Stimulated activated CD4-positive, alpha-beta T cell treated with anti-CD3 and anti-CD28 coated beads, Interleukin-2, amount 100 ng/mL, for 48 hours (primary cell): ENCODE data around the gene CENPC.
A peak's percentile ranks its signal among the peaks of the same experiment; 100 is the strongest.
"Not testable (repeated sequence)": the region's sequence is repeated elsewhere in the genome, so short reads cannot be mapped to it uniquely, and the experiment has no call there.

Experiments used
- DNase-seq, 2 donors: peaks; one replicate each; pipeline ENCODE4 v3.0.0-alpha.2; 2020

CENPC gene

GRCh38 chr4:67545199-67546003 lies at the start of gene CENPC:
CENPC (minus strand) TSS chr4:67545503; CDS start chr4:67545355, 148 bp downstream.
- peak; percentile 87 to 90 for DNase-seq

- no peak for DNase-seq
These were observed 48.5 kb upstream of the CENPC start for GRCh38 chr4:67593741-67594175.

GRCh38 chr4:67587156-67587555 lies 41.9 kb upstream of the CENPC start:
- DNase-seq = no peak

GRCh38 chr4:67584496-67584895 lies 39.2 kb upstream of the CENPC start:
- DNase-seq = no peak

- no peak for DNase-seq
These were observed 36.6 kb upstream of the CENPC start for GRCh38 chr4:67581913-67582312.

GRCh38 chr4:67581208-67581857 lies 36.0 kb upstream of the CENPC start:
- no peak for DNase-seq

GRCh38 chr4:67580577-67580976 lies 35.3 kb upstream of the CENPC start:
- no peak for DNase-seq

- DNase-seq = no peak
These were observed 31.2 kb upstream of the CENPC start for GRCh38 chr4:67576538-67576937.

GRCh38 chr4:67576059-67576466 lies 30.8 kb upstream of the CENPC start:
- DNase-seq = no peak

- no peak for DNase-seq
These were observed 30.1 kb upstream of the CENPC start for GRCh38 chr4:67575232-67576058.

- DNase-seq = no peak
These were observed 27.9 kb upstream of the CENPC start for GRCh38 chr4:67573193-67573592.

- no peak for DNase-seq
These were observed 26.7 kb upstream of the CENPC start for GRCh38 chr4:67571975-67572374.

GRCh38 chr4:67570537-67570936 lies 25.2 kb upstream of the CENPC start:
- DNase-seq = no peak

- DNase-seq = no peak
These were observed 23.5 kb upstream of the CENPC start for GRCh38 chr4:67568820-67569219.

- DNase-seq = no peak
These were observed 21.0 kb upstream of the CENPC start for GRCh38 chr4:67566335-67566734.

GRCh38 chr4:67565284-67565683 lies 20.0 kb upstream of the CENPC start:
- DNase-seq = no peak

GRCh38 chr4:67558493-67558892 lies 13.2 kb upstream of the CENPC start, which contains the start of gene STAP1:
STAP1 (plus strand) TSS chr4:67558727; CDS start chr4:67558810, 83 bp downstream.
- DNase-seq = no peak

- DNase-seq = no peak
These were observed 11.1 kb upstream of the CENPC start for GRCh38 chr4:67556436-67556835.

GRCh38 chr4:67555447-67555846 lies 10.1 kb upstream of the CENPC start:
- DNase-seq = no peak

GRCh38 chr4:67554096-67554495 lies 8.8 kb upstream of the CENPC start:
- no peak for DNase-seq

- DNase-seq = not testable (repeated sequence)
These were observed 7.0 kb upstream of the CENPC start for GRCh38 chr4:67552146-67552792.

GRCh38 chr4:67550857-67551256 lies 5.6 kb upstream of the CENPC start:
- DNase-seq = no peak

- DNase-seq = no peak
These were observed 5.1 kb upstream of the CENPC start for GRCh38 chr4:67550451-67550850.
